ENCODE results near the gene SAP30L.

GRCh38 chr5:154481584-154482381 lies 36.0 kb downstream of the SAP30L start:
- TF ChIP-seq CTCF (optimal IDR thresholded peaks at IDR 0.05 in 1 of 3, IDR thresholded peaks at IDR 0.05 in 1 of 3, conservative IDR thresholded peaks at IDR 0.05 in 1 of 3; ENCODE audit: extremely low read depth in 1 of 3, insufficient read depth in 2 of 3, low read length in 3 of 3) (no peak), EZH2 (IDR thresholded peaks at IDR 0.05; ENCODE audit: low read length) (no peak)

Measured in keratinocyte (primary cell).